Measurements from ENCODE around the gene WDR7. TPM values are rescaled to one million over a fixed set of nuclear protein-coding genes. Genes with fewer than 3 reads are reported as not detected.

Gene WDR7
- total RNA-seq, 1 donor from 2014 or later: 12.8 TPM

- ATAC-seq: no peak
These were observed 240.7 kb downstream of the WDR7 start for GRCh38 chr18:56891870-56892269.

GRCh38 chr18:56897122-56897521 is 246.0 kb downstream of the WDR7 start:
- ATAC-seq: no peak

DNA sequence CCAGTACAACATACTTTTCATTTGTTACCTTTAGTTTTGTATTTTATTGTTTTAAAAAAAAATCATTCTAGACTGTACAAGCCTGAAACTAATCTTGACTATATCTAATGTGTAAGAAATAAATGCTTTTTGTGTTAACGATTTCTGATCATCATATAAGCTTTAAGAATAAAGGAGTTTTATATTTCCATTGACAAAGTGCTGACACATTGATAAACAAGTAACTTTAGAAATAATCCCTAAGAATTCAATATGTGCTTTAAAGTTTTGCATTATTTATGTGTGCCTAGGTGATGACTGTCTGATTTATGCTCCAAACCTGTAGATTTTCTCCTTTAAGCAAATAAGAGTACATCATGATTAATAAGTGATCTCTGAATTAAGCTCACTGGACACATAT is 248.5 kb downstream of the WDR7 start:
- no peak for ATAC-seq

- ATAC-seq: no peak
These were observed 249.3 kb downstream of the WDR7 start for GRCh38 chr18:56900195-56901094.

DNA sequence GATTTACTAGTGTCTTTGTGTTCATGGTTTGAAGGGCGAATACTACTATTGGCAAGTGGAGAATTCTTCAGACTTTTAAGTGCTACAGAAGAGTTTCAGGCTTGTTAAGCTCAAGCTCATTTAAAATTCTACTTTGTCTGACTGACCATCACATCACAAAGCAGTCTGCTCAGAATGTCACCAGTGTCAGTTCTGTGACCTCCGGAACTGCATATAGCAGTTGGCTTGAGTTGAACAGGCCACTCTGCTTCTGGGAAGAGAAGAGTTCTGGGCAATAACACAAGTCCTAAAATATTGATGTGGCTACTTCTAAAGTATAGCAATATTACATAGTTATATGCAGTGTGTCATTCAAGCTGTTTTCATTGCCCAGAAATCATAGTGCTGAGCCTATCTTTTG is 250.8 kb downstream of the WDR7 start:
- ATAC-seq: no peak

GRCh38 chr18:56902653-56903052 is 251.5 kb downstream of the WDR7 start:
- ATAC-seq: no peak

DNA sequence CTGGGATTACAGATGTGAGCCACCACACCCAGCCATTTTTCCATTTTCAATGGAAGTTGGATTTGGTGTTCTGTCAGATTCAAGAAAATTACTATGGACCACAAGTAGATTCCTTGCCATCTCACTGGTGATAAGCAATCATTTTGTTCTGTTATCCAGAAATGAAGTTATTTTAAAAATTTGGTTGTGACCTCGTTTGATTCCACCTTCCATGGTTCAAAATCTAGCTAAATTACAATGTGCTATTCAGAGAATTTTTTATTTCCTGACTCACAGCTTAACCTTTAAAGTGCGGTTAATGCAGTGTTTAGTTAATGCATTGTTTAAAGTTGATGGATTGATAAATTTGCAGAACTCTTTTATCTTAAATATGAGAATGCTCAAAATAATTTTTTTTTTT is 252.5 kb downstream of the WDR7 start:
- no peak for ATAC-seq

- ATAC-seq: no peak
These were observed 256.6 kb downstream of the WDR7 start for GRCh38 chr18:56907771-56908170.

- no peak for ATAC-seq
These were observed 259.1 kb downstream of the WDR7 start for GRCh38 chr18:56910237-56910636.

GRCh38 chr18:56910967-56911366 is 259.8 kb downstream of the WDR7 start:
- no peak for ATAC-seq

DNA sequence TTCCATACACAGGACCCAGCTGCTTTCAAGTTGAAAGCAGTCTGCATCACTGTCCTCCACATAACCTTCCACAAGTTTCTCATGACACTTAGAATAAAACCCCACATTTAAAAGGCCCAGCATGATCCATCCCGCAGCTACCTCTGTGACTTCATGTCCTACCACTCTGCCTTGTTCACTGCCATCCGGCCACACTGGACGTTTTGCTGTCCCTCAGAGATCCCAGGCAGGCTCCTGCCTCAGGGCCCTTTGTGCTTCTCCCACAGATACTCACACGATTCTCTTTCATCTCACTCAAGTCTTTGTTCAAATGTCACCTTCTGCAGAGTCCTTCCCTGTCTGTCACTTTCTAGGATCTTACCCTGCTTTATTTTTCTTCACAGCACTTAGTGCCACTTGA is 262.8 kb downstream of the WDR7 start:
- ATAC-seq: no peak

DNA sequence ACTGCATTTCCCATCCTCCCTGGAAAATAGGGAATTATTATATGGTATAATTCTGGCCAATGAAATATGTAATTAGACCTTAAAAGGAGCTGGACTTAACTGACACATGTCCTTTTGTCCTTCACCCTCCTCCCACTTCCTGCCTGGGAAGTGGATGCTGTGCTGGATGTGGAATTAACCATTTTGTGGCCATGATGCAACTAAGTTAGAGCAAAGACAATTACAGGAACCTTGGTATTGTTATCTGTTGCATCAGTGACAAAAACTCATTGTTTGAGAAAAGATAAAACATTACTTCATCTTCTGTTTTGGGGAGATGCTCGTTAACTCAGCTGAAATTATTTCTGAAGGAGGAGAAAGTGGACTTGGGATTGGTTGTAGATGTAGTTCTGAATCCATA is 268.0 kb downstream of the WDR7 start:
- ATAC-seq: no peak

DNA sequence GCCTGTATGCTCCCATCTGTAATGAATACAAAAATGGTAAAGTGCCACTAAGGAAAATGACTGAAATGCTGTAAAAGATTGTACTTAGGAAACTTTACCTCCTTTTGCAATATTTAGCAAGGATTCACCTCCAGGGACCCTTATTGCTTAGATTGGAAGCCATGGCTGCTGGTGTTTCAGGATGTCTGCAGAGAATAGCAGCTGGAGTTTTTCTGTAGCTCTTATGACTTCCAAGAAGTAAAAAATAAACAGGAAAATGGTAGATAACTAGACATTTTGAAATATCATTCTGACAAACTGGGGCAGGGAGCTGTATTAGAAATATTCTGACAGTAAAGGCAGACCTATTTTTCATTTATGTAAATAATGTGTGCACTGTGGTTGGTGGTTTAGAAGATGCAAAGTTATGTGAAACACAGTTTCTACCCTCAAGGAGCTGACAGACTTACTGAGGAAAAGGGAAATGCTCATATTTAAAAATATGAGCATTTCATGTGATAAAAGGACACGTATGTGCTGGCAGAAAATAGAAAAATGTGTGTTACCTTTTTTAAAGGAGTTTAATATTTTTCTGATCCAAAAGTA is 270.8 kb downstream of the WDR7 start:
- ATAC-seq: no peak

DNA sequence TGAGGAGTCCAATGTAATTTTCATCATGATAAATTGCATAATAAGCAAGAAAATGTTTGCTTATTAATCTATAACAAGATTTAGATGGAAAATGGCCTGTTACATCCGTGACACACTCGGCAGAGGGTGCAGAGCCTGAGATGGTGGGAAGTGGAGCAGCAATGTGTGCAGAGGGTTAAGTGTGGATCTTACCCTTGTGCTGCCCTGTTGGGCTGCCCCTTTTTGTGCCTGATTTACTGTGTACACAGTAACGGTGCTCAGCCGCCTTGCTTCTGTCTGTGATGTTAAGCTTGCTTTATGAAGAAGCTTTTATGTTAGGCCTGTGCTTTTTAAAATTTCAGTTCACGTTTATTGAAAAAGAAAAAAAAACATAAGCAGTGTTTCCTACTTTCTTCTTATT is 275.6 kb downstream of the WDR7 start:
- ATAC-seq: no peak

- no peak for ATAC-seq
These were observed 276.6 kb downstream of the WDR7 start for GRCh38 chr18:56927786-56928185.

- ATAC-seq: no peak
These were observed 278.7 kb downstream of the WDR7 start for GRCh38 chr18:56929886-56930285.

DNA sequence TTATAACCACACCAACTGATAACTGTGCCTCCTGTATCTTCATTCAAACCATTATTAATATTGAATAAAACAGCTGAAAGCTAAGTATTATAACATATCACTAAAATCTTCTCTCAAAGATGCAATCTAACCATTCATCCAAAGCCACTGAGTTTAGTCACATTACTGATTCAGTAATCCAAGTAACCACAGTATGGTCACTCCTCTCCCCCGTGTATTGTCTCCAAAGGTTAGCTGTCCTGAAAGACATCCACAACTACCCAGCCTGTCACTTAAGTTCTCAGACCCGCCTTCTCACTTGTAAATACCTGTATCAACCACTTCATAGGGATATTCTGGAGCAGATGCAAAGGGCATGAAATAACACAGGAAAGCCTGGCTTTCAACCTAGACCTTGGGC is 282.3 kb downstream of the WDR7 start:
- no peak for ATAC-seq

GRCh38 chr18:56934131-56934530 is 283.0 kb downstream of the WDR7 start:
- no peak for ATAC-seq

DNA sequence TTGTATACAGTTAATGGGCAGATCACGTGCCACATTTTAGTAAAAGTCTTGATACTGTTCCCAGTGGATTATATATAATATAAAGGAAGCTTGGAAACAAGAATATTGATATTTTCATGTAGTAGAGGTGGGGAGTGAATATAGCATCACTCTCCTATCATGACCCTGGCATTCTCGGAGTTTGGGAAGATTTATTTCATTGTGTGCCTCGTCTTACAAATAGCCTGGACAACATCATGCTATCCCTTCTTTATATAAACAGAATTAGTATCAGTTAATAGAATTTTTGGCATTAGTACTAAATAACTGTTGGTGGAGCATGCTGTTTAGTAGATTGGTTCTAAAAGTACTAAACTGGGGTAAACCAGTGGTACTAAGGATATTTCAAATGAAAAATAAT is 283.7 kb downstream of the WDR7 start:
- no peak for ATAC-seq

GRCh38 chr18:56935434-56936040 is 284.4 kb downstream of the WDR7 start:
- no peak for ATAC-seq

GRCh38 chr18:56936457-56936856 is 285.3 kb downstream of the WDR7 start:
- ATAC-seq: no peak

GRCh38 chr18:56937874-56938430 is 286.8 kb downstream of the WDR7 start:
- no peak for ATAC-seq

Measured in esophagus mucosa (tissue), 1 donor.